ENCODE results near the gene STX19. TPM values are rescaled to one million over a fixed set of nuclear protein-coding genes. Genes with fewer than 3 reads are reported as not detected.

STX19 gene
- total and polyA plus RNA-seq, 10 donors, result 0.32 to 1.6 (median 0.80) TPM; not detected in 2

GRCh38 chr3:93994056-93994455 lies 34.3 kb downstream of the STX19 start:
- Histone ChIP-seq H3K27me3 (replicated peaks in 1 of 7) (no peaks in the 10 kb centered on the region), H3K27ac (no peak overlapping the region), H3K4me1 (no peaks in the 10 kb centered on the region), H3K36me3 (peaks cover 0 to 14% (median 0%) of the 10 kb centered on the region in 6 donors), H3K9me3 (no peaks in the 10 kb centered on the region), H3K4me3 (no peak overlapping the region)
- TF ChIP-seq POLR2AphosphoS5 (IDR thresholded peaks at IDR 0.05), result no peak
- TF ChIP-seq POLR2A (IDR thresholded peaks at IDR 0.05), result no peak
- TF ChIP-seq CTCF (IDR thresholded peaks at IDR 0.05 in 8 of 11, conservative IDR thresholded peaks at IDR 0.05 in 3 of 11), result no peak
- intact Hi-C loops (cut with DNase I; ENCODE audit: low total_unique reads), result no loop called here
- no peak for DNase-seq
- 74 to 89% (median 82%) methylated on average over 3 of the region's 3 CpGs for WGBS, 5 donors

GRCh38 chr3:93992207-93992606 lies 36.2 kb downstream of the STX19 start:
- TF ChIP-seq CTCF (IDR thresholded peaks at IDR 0.05 in 8 of 11, conservative IDR thresholded peaks at IDR 0.05 in 3 of 11) (no peak), POLR2A (IDR thresholded peaks at IDR 0.05) (no peak), POLR2AphosphoS5 (IDR thresholded peaks at IDR 0.05) (no peak)
- intact Hi-C loops (cut with DNase I; ENCODE audit: low total_unique reads), result no loop called here
- Histone ChIP-seq H3K4me1 (no peaks in the 10 kb centered on the region), H3K4me3 (no peak overlapping the region), H3K27me3 (replicated peaks in 1 of 7) (no peaks in the 10 kb centered on the region), H3K9me3 (no peaks in the 10 kb centered on the region), H3K36me3 (peaks cover 0 to 8% (median 0%) of the 10 kb centered on the region in 6 donors), H3K27ac (no peak overlapping the region)
- 79 to 92% (median 87%) methylated on average over 3 of the region's 3 CpGs for WGBS, 5 donors
- DNase-seq, result no peak

DNA sequence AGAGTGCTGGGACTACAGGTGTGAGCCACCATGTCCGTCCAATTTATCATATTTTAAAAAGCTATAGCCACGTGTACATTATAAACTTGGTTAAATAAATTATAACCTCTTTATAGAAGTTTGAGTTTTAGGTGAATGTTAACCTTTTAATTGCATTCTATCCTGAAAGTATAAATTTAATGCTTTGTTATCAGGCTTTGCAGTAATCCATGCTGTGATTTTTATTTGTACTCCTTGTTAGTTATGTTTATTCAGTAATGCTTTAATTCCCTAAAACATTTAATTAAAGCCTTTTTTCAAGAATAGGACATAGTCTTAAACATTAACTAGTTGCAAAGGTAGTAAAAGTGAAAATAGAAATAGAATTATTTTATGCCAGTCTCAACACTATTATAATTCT lies 36.8 kb downstream of the STX19 start:
- no peaks in the 10 kb centered on the region for H3K4me1 ChIP-seq
- no peaks in the 10 kb centered on the region for H3K9me3 ChIP-seq
- TF ChIP-seq CTCF (IDR thresholded peaks at IDR 0.05 in 8 of 11, conservative IDR thresholded peaks at IDR 0.05 in 3 of 11) (no peak), POLR2A (IDR thresholded peaks at IDR 0.05) (no peak), POLR2AphosphoS5 (IDR thresholded peaks at IDR 0.05) (no peak)
- no peak overlapping the region for H3K4me3 ChIP-seq
- WGBS, 5 donors, result 86 to 91% (median 89%) methylated on average over 2 of the region's 2 CpGs
- peaks cover 0 to 2% (median 0%) of the 10 kb centered on the region in 6 donors for H3K36me3 ChIP-seq
- no peak overlapping the region for H3K27ac ChIP-seq
- no peak for DNase-seq
- intact Hi-C loops (cut with DNase I; ENCODE audit: low total_unique reads), result no loop called here
- H3K27me3 ChIP-seq (replicated peaks in 1 of 7), result no peaks in the 10 kb centered on the region

- Histone ChIP-seq H3K27ac (no peak overlapping the region), H3K4me3 (no peak overlapping the region), H3K36me3 (no peaks in the 10 kb centered on the region), H3K9me3 (no peaks in the 10 kb centered on the region), H3K4me1 (no peaks in the 10 kb centered on the region), H3K27me3 (replicated peaks in 1 of 7) (no peaks in the 10 kb centered on the region)
- intact Hi-C loops (cut with DNase I; ENCODE audit: low total_unique reads), result no loop called here
- WGBS, 5 donors, result 68 to 86% (median 82%) methylated on average over 3 of the region's 3 CpGs
- DNase-seq, result no peak
- TF ChIP-seq POLR2AphosphoS5 (IDR thresholded peaks at IDR 0.05), result no peak
- no peak for TF ChIP-seq CTCF (IDR thresholded peaks at IDR 0.05 in 8 of 11, conservative IDR thresholded peaks at IDR 0.05 in 3 of 11)
- no peak for TF ChIP-seq POLR2A (IDR thresholded peaks at IDR 0.05)
These were observed 39.2 kb downstream of the STX19 start for GRCh38 chr3:93989241-93989640.

All from spleen (tissue), 11 donors.